Osteocyte (in vitro differentiated cells): ENCODE results near the gene P2RX6. TPM values are rescaled to one million over a fixed set of nuclear protein-coding genes. Genes with fewer than 3 reads are reported as not detected.

Experiments used
- DNase-seq: peaks from one replicate; pipeline ENCODE4 v3.0.0; 2021; ENCODE audit warnings: mixed read lengths; ENCODE audit not compliant: unreplicated experiment; ENCODE audit errors: extremely low spot score
- H3K27ac Mint-ChIP-seq: one replicate; pipeline ENCODE4 v1.8.0; 2021; ENCODE audit warnings: mild to moderate bottlenecking, mixed read lengths; ENCODE audit not compliant: unreplicated experiment
- H3K27me3 Mint-ChIP-seq: one replicate; pipeline ENCODE4 v1.8.0; 2021; ENCODE audit warnings: mixed read lengths; ENCODE audit not compliant: unreplicated experiment
- H3K36me3 Mint-ChIP-seq: one replicate; pipeline ENCODE4 v1.8.0; 2021; ENCODE audit warnings: mixed read lengths; ENCODE audit not compliant: unreplicated experiment
- H3K4me1 Mint-ChIP-seq: one replicate; pipeline ENCODE4 v1.8.0; 2021; ENCODE audit warnings: mixed read lengths; ENCODE audit not compliant: unreplicated experiment
- H3K4me3 Mint-ChIP-seq: one replicate; pipeline ENCODE4 v1.8.0; 2021; ENCODE audit warnings: mild to moderate bottlenecking, moderate library complexity, mixed read lengths; ENCODE audit not compliant: unreplicated experiment
- H3K9me3 Mint-ChIP-seq: one replicate; pipeline ENCODE4 v1.8.0; 2021; ENCODE audit warnings: mixed read lengths; ENCODE audit not compliant: unreplicated experiment
- CTCF ChIP-seq: fragments of 200-600 bp; sonication (generic); IDR thresholded peaks from 2 replicates; pipeline ENCODE4 v1.5.0; 2021; ENCODE audit warnings: antibody characterized with exemption, mild to moderate bottlenecking, moderate library complexity
- total RNA-seq: library from RNA; stranded (reverse); gene quantifications from 2 replicates; pipeline ENCODE4 v1.2.1, GENCODE V29; 2021

The P2RX6 gene
- total RNA-seq, 1 donor from 2014 or later = 3.5 TPM

GRCh38 chr22:21026783-21027692 is 12.1 kb downstream of the P2RX6 start:
- no peaks in the 10 kb centered on the region for H3K27me3 Mint-ChIP-seq
- H3K9me3 Mint-ChIP-seq = no peaks in the 10 kb centered on the region
- peaks cover 17% of the 10 kb centered on the region for H3K4me1 Mint-ChIP-seq
- TF ChIP-seq CTCF = no peak
- H3K4me3 Mint-ChIP-seq = no peak overlapping the region
- H3K27ac Mint-ChIP-seq = no peak overlapping the region
- H3K36me3 Mint-ChIP-seq = no peaks in the 10 kb centered on the region
- no peak for DNase-seq

- DNase-seq = no peak
- TF ChIP-seq CTCF = no peak
- peaks cover 17% of the 10 kb centered on the region for H3K4me1 Mint-ChIP-seq
- no peaks in the 10 kb centered on the region for H3K9me3 Mint-ChIP-seq
- H3K4me3 Mint-ChIP-seq = no peak overlapping the region
- no peak overlapping the region for H3K27ac Mint-ChIP-seq
- H3K36me3 Mint-ChIP-seq = no peaks in the 10 kb centered on the region
- H3K27me3 Mint-ChIP-seq = no peaks in the 10 kb centered on the region
Observed at GRCh38 chr22:21028277-21029251, 13.6 kb downstream of the P2RX6 start.

- no peak for TF ChIP-seq CTCF
- Mint-ChIP-seq H3K4me1 (peaks cover 17% of the 10 kb centered on the region), H3K36me3 (no peaks in the 10 kb centered on the region), H3K4me3 (no peak overlapping the region), H3K9me3 (no peaks in the 10 kb centered on the region), H3K27ac (no peak overlapping the region), H3K27me3 (no peaks in the 10 kb centered on the region)
- no peak for DNase-seq
Observed at GRCh38 chr22:21029486-21030025, 14.6 kb downstream of the P2RX6 start.

DNA sequence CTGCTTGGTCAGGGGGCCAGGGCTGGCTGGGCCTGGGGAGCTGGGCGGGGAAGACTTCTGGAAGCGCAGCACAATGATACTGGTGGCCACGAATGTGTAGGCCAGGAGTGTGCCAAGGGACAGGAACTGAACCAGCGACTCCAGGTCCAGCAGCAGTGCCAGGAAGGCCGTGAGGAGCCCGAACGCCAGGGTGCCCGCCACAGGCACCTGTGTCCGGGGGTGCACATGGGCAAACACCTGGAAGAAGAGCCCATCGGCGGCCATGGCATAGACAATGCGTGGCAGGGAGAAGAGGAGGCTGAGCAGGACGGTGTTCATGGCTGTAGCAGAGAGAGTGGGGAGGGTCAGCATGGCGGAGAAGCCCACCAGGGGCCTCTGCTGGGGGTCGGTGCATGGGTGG is 15.1 kb downstream of the P2RX6 start:
- H3K27ac Mint-ChIP-seq = no peak overlapping the region
- H3K27me3 Mint-ChIP-seq = no peaks in the 10 kb centered on the region
- H3K9me3 Mint-ChIP-seq = no peaks in the 10 kb centered on the region
- H3K4me3 Mint-ChIP-seq = no peak overlapping the region
- H3K4me1 Mint-ChIP-seq = peaks cover 17% of the 10 kb centered on the region
- no peak for TF ChIP-seq CTCF
- DNase-seq = no peak
- H3K36me3 Mint-ChIP-seq = no peaks in the 10 kb centered on the region
